ENCODE results near the gene PTPRD. TPM values are rescaled to one million over a fixed set of nuclear protein-coding genes. Genes with fewer than 3 reads are reported as not detected.

The PTPRD gene
- total and polyA plus RNA-seq, 5 experiments from 2014 or later, result not detected

GRCh38 chr9:8674536-8674935 lies 1938.3 kb downstream of the PTPRD start:
- DNase-seq (no peak), ATAC-seq (no peak)
- Mint-ChIP-seq H3K9me3 (no peaks in the 10 kb centered on the region), H3K4me1 (no peaks in the 10 kb centered on the region), H3K27ac (no peak overlapping the region), H3K36me3 (no peaks in the 10 kb centered on the region), H3K27me3 (peaks cover 0 to 7% (median 2%) of the 10 kb centered on the region in 5 donors), H3K4me3 (no peak overlapping the region)
- POLR2A ChIA-PET, result no interaction called here

- Mint-ChIP-seq H3K4me1 (no peaks in the 10 kb centered on the region), H3K36me3 (no peaks in the 10 kb centered on the region), H3K9me3 (no peaks in the 10 kb centered on the region), H3K27me3 (peaks cover 0 to 11% (median 3%) of the 10 kb centered on the region in 5 donors), H3K4me3 (no peak overlapping the region), H3K27ac (no peak overlapping the region)
- ATAC-seq (no peak), DNase-seq (no peak)
- POLR2A ChIA-PET, result no interaction called here
Observed at GRCh38 chr9:8673830-8674229, 1939.0 kb downstream of the PTPRD start.

GRCh38 chr9:8670751-8671150 lies 1942.1 kb downstream of the PTPRD start:
- POLR2A ChIA-PET, result no interaction called here

GRCh38 chr9:8668751-8669150 lies 1944.1 kb downstream of the PTPRD start:
- no peaks in the 10 kb centered on the region for H3K36me3 Mint-ChIP-seq
- peak in 1 of 2 donors; percentile 14 for ATAC-seq
- peaks cover 0 to 10% (median 6%) of the 10 kb centered on the region in 5 donors for H3K27me3 Mint-ChIP-seq
- DNase-seq, result no peak
- H3K9me3 Mint-ChIP-seq, result peaks cover 0 to 4% (median 0%) of the 10 kb centered on the region in 9 donors
- H3K27ac Mint-ChIP-seq, result no peak overlapping the region
- H3K4me1 Mint-ChIP-seq, result no peaks in the 10 kb centered on the region
- POLR2A ChIA-PET, result no interaction called here
- H3K4me3 Mint-ChIP-seq, result no peak overlapping the region

More at GRCh38 chr9:8670751-8671150, 1942.1 kb downstream of the PTPRD start:
- ATAC-seq (no peak), DNase-seq (no peak)
- Mint-ChIP-seq H3K4me3 (no peak overlapping the region), H3K36me3 (no peaks in the 10 kb centered on the region), H3K4me1 (no peaks in the 10 kb centered on the region), H3K27me3 (peaks cover 0 to 10% (median 3%) of the 10 kb centered on the region in 5 donors), H3K27ac (no peak overlapping the region), H3K9me3 (no peaks in the 10 kb centered on the region)

GRCh38 chr9:8668231-8668630 lies 1944.6 kb downstream of the PTPRD start:
- H3K27me3 Mint-ChIP-seq, result peaks cover 0 to 10% (median 6%) of the 10 kb centered on the region in 5 donors
- H3K9me3 Mint-ChIP-seq, result peaks cover 0 to 4% (median 0%) of the 10 kb centered on the region in 9 donors
- H3K36me3 Mint-ChIP-seq, result no peaks in the 10 kb centered on the region
- H3K4me3 Mint-ChIP-seq, result no peak overlapping the region
- ATAC-seq (no peak), DNase-seq (no peak)
- no peaks in the 10 kb centered on the region for H3K4me1 Mint-ChIP-seq
- H3K27ac Mint-ChIP-seq, result no peak overlapping the region
- POLR2A ChIA-PET, result no interaction called here

- no peaks in the 10 kb centered on the region for H3K36me3 Mint-ChIP-seq
- peaks cover 0 to 4% (median 0%) of the 10 kb centered on the region in 9 donors for H3K9me3 Mint-ChIP-seq
- no peak overlapping the region for H3K27ac Mint-ChIP-seq
- no peak overlapping the region for H3K4me3 Mint-ChIP-seq
- no peak for DNase-seq
- peaks cover 0 to 10% (median 6%) of the 10 kb centered on the region in 5 donors for H3K27me3 Mint-ChIP-seq
- no peaks in the 10 kb centered on the region for H3K4me1 Mint-ChIP-seq
- POLR2A ChIA-PET, result no interaction called here
- no peak for ATAC-seq
Observed at GRCh38 chr9:8666060-8666459, 1946.7 kb downstream of the PTPRD start.

GRCh38 chr9:8660383-8660782 lies 1952.4 kb downstream of the PTPRD start:
- Mint-ChIP-seq H3K27ac (no peak overlapping the region), H3K4me1 (peaks cover 0 to 2% (median 0%) of the 10 kb centered on the region in 4 donors), H3K4me3 (no peak overlapping the region), H3K36me3 (no peaks in the 10 kb centered on the region), H3K27me3 (peaks cover 0 to 5% (median 0%) of the 10 kb centered on the region in 5 donors), H3K9me3 (peaks cover 0 to 7% (median 0%) of the 10 kb centered on the region in 9 donors)
- ATAC-seq (no peak), DNase-seq (no peak)
- POLR2A ChIA-PET, result no interaction called here

- Mint-ChIP-seq H3K27me3 (peaks cover 0 to 5% (median 0%) of the 10 kb centered on the region in 5 donors), H3K4me3 (no peak overlapping the region), H3K9me3 (peaks cover 0 to 7% (median 0%) of the 10 kb centered on the region in 9 donors), H3K36me3 (no peaks in the 10 kb centered on the region), H3K27ac (no peak overlapping the region), H3K4me1 (peaks cover 0 to 2% (median 0%) of the 10 kb centered on the region in 4 donors)
- ATAC-seq (no peak), DNase-seq (no peak)
- POLR2A ChIA-PET, result no interaction called here
Observed at GRCh38 chr9:8659108-8659507, 1953.7 kb downstream of the PTPRD start.

GRCh38 chr9:8655071-8655470 lies 1957.7 kb downstream of the PTPRD start:
- Mint-ChIP-seq H3K27ac (no peak overlapping the region), H3K27me3 (peaks cover 0 to 2% (median 0%) of the 10 kb centered on the region in 5 donors), H3K9me3 (peaks cover 0 to 3% (median 0%) of the 10 kb centered on the region in 9 donors), H3K4me1 (peaks cover 0 to 2% (median 0%) of the 10 kb centered on the region in 4 donors), H3K4me3 (no peak overlapping the region), H3K36me3 (no peaks in the 10 kb centered on the region)
- POLR2A ChIA-PET, result no interaction called here
- no peak for ATAC-seq
- DNase-seq, result no peak

GRCh38 chr9:8653855-8654254 lies 1958.9 kb downstream of the PTPRD start:
- H3K4me1 Mint-ChIP-seq, result peaks cover 0 to 4% (median 0%) of the 10 kb centered on the region in 4 donors
- POLR2A ChIA-PET, result no interaction called here
- ATAC-seq, result no peak
- H3K4me3 Mint-ChIP-seq, result no peak overlapping the region
- H3K36me3 Mint-ChIP-seq, result no peaks in the 10 kb centered on the region
- no peak overlapping the region for H3K27ac Mint-ChIP-seq
- no peak for DNase-seq
- H3K9me3 Mint-ChIP-seq, result peaks cover 0 to 3% (median 0%) of the 10 kb centered on the region in 9 donors
- H3K27me3 Mint-ChIP-seq, result peaks cover 0 to 2% (median 0%) of the 10 kb centered on the region in 5 donors

- Mint-ChIP-seq H3K9me3 (peaks cover 0 to 3% (median 0%) of the 10 kb centered on the region in 9 donors), H3K27me3 (peaks cover 0 to 2% (median 0%) of the 10 kb centered on the region in 5 donors), H3K27ac (no peak overlapping the region), H3K4me1 (peaks cover 0 to 10% (median 0%) of the 10 kb centered on the region in 4 donors), H3K36me3 (no peaks in the 10 kb centered on the region), H3K4me3 (no peak overlapping the region)
- no peak for DNase-seq
- no peak for ATAC-seq
- POLR2A ChIA-PET, result no interaction called here
Observed at GRCh38 chr9:8653111-8653510, 1959.7 kb downstream of the PTPRD start.

- Mint-ChIP-seq H3K4me3 (no peak overlapping the region), H3K4me1 (peaks cover 0 to 10% (median 0%) of the 10 kb centered on the region in 4 donors)
Observed at GRCh38 chr9:8652255-8652654, 1960.5 kb downstream of the PTPRD start.

GRCh38 chr9:8651846-8652215 lies 1961.0 kb downstream of the PTPRD start:
- H3K36me3 Mint-ChIP-seq, result no peaks in the 10 kb centered on the region
- no peak overlapping the region for H3K27ac Mint-ChIP-seq

More at GRCh38 chr9:8652255-8652654, 1960.5 kb downstream of the PTPRD start:
- Mint-ChIP-seq H3K27me3 (peaks cover 0 to 2% (median 0%) of the 10 kb centered on the region in 5 donors), H3K27ac (no peak overlapping the region), H3K36me3 (no peaks in the 10 kb centered on the region), H3K9me3 (no peaks in the 10 kb centered on the region)
- DNase-seq (no peak), ATAC-seq (no peak)
- POLR2A ChIA-PET, result no interaction called here

More at GRCh38 chr9:8651846-8652215, 1961.0 kb downstream of the PTPRD start:
- H3K4me1 Mint-ChIP-seq, result peaks cover 0 to 10% (median 0%) of the 10 kb centered on the region in 4 donors
- no peak overlapping the region for H3K4me3 Mint-ChIP-seq
- POLR2A ChIA-PET, result no interaction called here
- H3K9me3 Mint-ChIP-seq, result no peaks in the 10 kb centered on the region
- no peak for ATAC-seq
- H3K27me3 Mint-ChIP-seq, result peaks cover 0 to 2% (median 0%) of the 10 kb centered on the region in 5 donors
- no peak for DNase-seq

Data from naive thymus-derived CD8-positive, alpha-beta T cell (primary cell).